OCI-M1 (cell line): ENCODE measurements around the gene PKN2.
"Not testable (repeated sequence)": the region's sequence is repeated elsewhere in the genome, so short reads cannot be mapped to it uniquely, and the experiment has no call there.

ENCODE experiments used
- DNase-seq: peaks from one replicate; lab custom pipeline; 2025; lab: John Stamatoyannopoulos, UW

PKN2 gene

GRCh38 chr1:88791192-88791591, 107.1 kb downstream of the PKN2 start:
- DNase-seq: no peak

GRCh38 chr1:88799491-88799890, 115.4 kb downstream of the PKN2 start:
- DNase-seq: peak; percentile 16

GRCh38 chr1:88800382-88801051, 116.4 kb downstream of the PKN2 start:
- peak; percentile 70 for DNase-seq

GRCh38 chr1:88801575-88802208, 117.6 kb downstream of the PKN2 start:
- DNase-seq: peak; percentile 56

- no peak for DNase-seq
Observed at GRCh38 chr1:88802404-88802803, 118.3 kb downstream of the PKN2 start.

- DNase-seq: no peak
Observed at GRCh38 chr1:88802950-88803349, 118.9 kb downstream of the PKN2 start.

- no peak for DNase-seq
Observed at GRCh38 chr1:88803444-88803843, 119.4 kb downstream of the PKN2 start.

GRCh38 chr1:88812366-88812765, 128.3 kb downstream of the PKN2 start:
- DNase-seq: no peak

GRCh38 chr1:88813471-88813870, 129.4 kb downstream of the PKN2 start:
- no peak for DNase-seq

- not testable (repeated sequence) for DNase-seq
Observed at GRCh38 chr1:88819642-88820041, 135.6 kb downstream of the PKN2 start.

- DNase-seq: no peak
Observed at GRCh38 chr1:88825721-88826120, 141.6 kb downstream of the PKN2 start.

GRCh38 chr1:88847643-88848042, 163.6 kb downstream of the PKN2 start:
- DNase-seq: no peak

- DNase-seq: no peak
Observed at GRCh38 chr1:88851303-88852063, 167.4 kb downstream of the PKN2 start.

- DNase-seq: no peak
Observed at GRCh38 chr1:88867743-88868521, 183.9 kb downstream of the PKN2 start.

- DNase-seq: not testable (repeated sequence)
Observed at GRCh38 chr1:88869644-88870043, 185.6 kb downstream of the PKN2 start.

GRCh38 chr1:88873737-88874349, 189.8 kb downstream of the PKN2 start:
- peak; percentile 14 for DNase-seq

- DNase-seq: no peak
Observed at GRCh38 chr1:88875595-88875994, 191.5 kb downstream of the PKN2 start.

- DNase-seq: no peak
Observed at GRCh38 chr1:88876573-88877365, 192.7 kb downstream of the PKN2 start.

- DNase-seq: peak; percentile 53
Observed at GRCh38 chr1:88877382-88877825, 193.3 kb downstream of the PKN2 start.

- no peak for DNase-seq
Observed at GRCh38 chr1:88877911-88878310, 193.8 kb downstream of the PKN2 start.

GRCh38 chr1:88878731-88879130, 194.7 kb downstream of the PKN2 start:
- DNase-seq: no peak
